Spleen (tissue), 11 donors: Measurements from ENCODE around the gene SHANK3. TPM values are rescaled to one million over a fixed set of nuclear protein-coding genes. Genes with fewer than 3 reads are reported as not detected.

ENCODE experiments used
- DNase-seq: peaks from one replicate; pipeline ENCODE4 v3.0.0-alpha.2; 2020
- H3K27ac ChIP-seq, 8 donors: fragments of 200-600 bp; sonication (generic) in 7 of 8; 1 replicate in 4 of 8; 2 replicates in 4 of 8; pipeline versions ENCODE4 v1.5.0 to v1.8.0; 2016 to 2021; ENCODE audit warnings: inconsistent platforms in 4 of 8, mild to moderate bottlenecking in 4 of 8, moderate library complexity in 1 of 8
- H3K27me3 ChIP-seq, 7 donors: fragments of 200-600 bp; sonication (generic) in 6 of 7; replicated peaks in 1 of 7; 1 replicate in 4 of 7; 2 replicates in 3 of 7; pipeline versions ENCODE4 v1.5.0 to v1.8.0; 2016 to 2021; ENCODE audit warnings: inconsistent platforms in 3 of 7, mild to moderate bottlenecking in 1 of 7
- H3K36me3 ChIP-seq, 6 donors: fragments of 200-600 bp; sonication (generic) in 5 of 6; 1 replicate in 4 of 6; 2 replicates in 2 of 6; pipeline versions ENCODE4 v1.5.0 to v1.8.0; 2016 to 2021; ENCODE audit warnings: inconsistent platforms in 2 of 6
- H3K4me1 ChIP-seq, 6 donors: fragments of 200-600 bp; sonication (generic) in 5 of 6; 1 replicate in 3 of 6; 2 replicates in 3 of 6; pipeline versions ENCODE4 v1.5.0 to v1.8.0; 2016 to 2021; ENCODE audit warnings: inconsistent platforms in 3 of 6
- H3K4me3 ChIP-seq, 8 donors: fragments of 200-600 bp; sonication (generic) in 7 of 8; 1 replicate in 4 of 8; 2 replicates in 4 of 8; pipeline versions ENCODE4 v1.5.0 to v1.8.0; 2016 to 2021; ENCODE audit warnings: inconsistent platforms in 4 of 8, mild to moderate bottlenecking in 4 of 8, moderate library complexity in 2 of 8
- H3K9me3 ChIP-seq, 8 donors: fragments of 200-600 bp; sonication (generic) in 7 of 8; 1 replicate in 4 of 8; 2 replicates in 4 of 8; pipeline versions ENCODE4 v1.5.0 to v1.8.0; 2016 to 2021; ENCODE audit warnings: inconsistent platforms in 4 of 8
- CTCF ChIP-seq, 11 experiments: fragments of 200-600 bp in 7 of 11; fragments of 450-650 bp in 4 of 11; sonication (generic) in 4 of 11; IDR thresholded peaks in 8 of 11; conservative IDR thresholded peaks in 3 of 11; 1 replicate in 7 of 11; 2 replicates in 4 of 11; pipeline versions ENCODE4 v1.4.0 to v1.8.0; 2016 to 2021; ENCODE audit warnings: antibody characterized with exemption in 11 of 11, inconsistent platforms in 4 of 11, mild to moderate bottlenecking in 1 of 11
- POLR2A ChIP-seq, 3 donors: fragments of 450-650 bp; IDR thresholded peaks; one replicate each; pipeline ENCODE4 v1.5.1; 2017; ENCODE audit warnings: antibody characterized with exemption in 3 of 3, mild to moderate bottlenecking in 1 of 3
- POLR2AphosphoS5 ChIP-seq, 3 donors: sonication (generic); formaldehyde crosslinking; IDR thresholded peaks; one replicate each; pipeline ENCODE4 v1.5.1; 2017; ENCODE audit warnings: antibody characterized with exemption in 3 of 3
- WGBS, 5 donors: extraction: QIAGEN DNeasy Blood & Tissue Kit in 3 of 5; methylation state at CpG; one replicate each; pipeline versions ENCODE4 v1.1.5 to v1.1.7; 2013 to 2018; 5-methylcytosine and 5-hydroxymethylcytosine counted together
- intact Hi-C: fragments of 100-400 bp; cut with DNase I; formaldehyde crosslinking; loops from one replicate; pipeline ENCODE4 v1.15.0; 2023; ENCODE audit warnings: low total_unique reads
- polyA plus RNA-seq, 3 donors: library from polyadenylated mRNA; stranded (reverse); fragments of 200-250 nt; gene quantifications; one replicate each; pipeline ENCODE4 v1.2.1, GENCODE V29; 2013
- total RNA-seq, 7 donors: library from RNA; depleted of rRNA in 3 of 7; stranded (reverse); fragments of >200 nt in 3 of 7; fragmentation: NEBNext Ultra II Directional in 4 of 7; extraction: Animal tissue kit (Norgen Biotek cat#: 25700) in 4 of 7; gene quantifications; one replicate each; pipeline versions ENCODE4 v1.1.0 to v1.2.1, GENCODE V29; 2016 to 2021
- donor health status: healthy with polysubstance abuse.
- donor health status: DM: no; HTN: no; CAD: no; lungs with moderate emphysema.
- donor health status: DM: no; HTN: no; CAD: no.
- donor health status: Bipolar disorder and iron deficiency.
- donor health status: healthy.
- donor health status: DM: no; HTN: no; CAD: no.
- donor health status: DM: yes; HTN: yes; CAD: no.

SHANK3 gene
- total and polyA plus RNA-seq, 10 donors = 9.9 to 264 (median 86.3) TPM

GRCh38 chr22:50625568-50626313, 46.9 kb upstream of the SHANK3 start:
- no peaks in the 10 kb centered on the region for H3K27me3 ChIP-seq
- peak overlapping the region in 1 of 8 donors; percentile 92 for H3K27ac ChIP-seq
- H3K4me1 ChIP-seq = peaks cover 24 to 74% (median 52%) of the 10 kb centered on the region in 6 donors
- no peak overlapping the region for H3K4me3 ChIP-seq
- intact Hi-C loops = no loop called here
- TF ChIP-seq POLR2A (IDR thresholded peaks at IDR 0.05) = no peak
- peak in 2 of 3 donors; percentile 32 to 38 for TF ChIP-seq POLR2AphosphoS5 (IDR thresholded peaks at IDR 0.05)
- peak in 5 of 11 experiments; percentile 14 to 32 (median 29) for TF ChIP-seq CTCF (IDR thresholded peaks at IDR 0.05 in 8 of 11, conservative IDR thresholded peaks at IDR 0.05 in 3 of 11)
- peaks cover 0 to 28% (median 15%) of the 10 kb centered on the region in 6 donors for H3K36me3 ChIP-seq
- DNase-seq = peak; percentile 80
- H3K9me3 ChIP-seq = no peaks in the 10 kb centered on the region
- 71 to 90% (median 85%) methylated on average over 24 to 27 of the region's 27 CpGs for WGBS, 5 donors

DNA sequence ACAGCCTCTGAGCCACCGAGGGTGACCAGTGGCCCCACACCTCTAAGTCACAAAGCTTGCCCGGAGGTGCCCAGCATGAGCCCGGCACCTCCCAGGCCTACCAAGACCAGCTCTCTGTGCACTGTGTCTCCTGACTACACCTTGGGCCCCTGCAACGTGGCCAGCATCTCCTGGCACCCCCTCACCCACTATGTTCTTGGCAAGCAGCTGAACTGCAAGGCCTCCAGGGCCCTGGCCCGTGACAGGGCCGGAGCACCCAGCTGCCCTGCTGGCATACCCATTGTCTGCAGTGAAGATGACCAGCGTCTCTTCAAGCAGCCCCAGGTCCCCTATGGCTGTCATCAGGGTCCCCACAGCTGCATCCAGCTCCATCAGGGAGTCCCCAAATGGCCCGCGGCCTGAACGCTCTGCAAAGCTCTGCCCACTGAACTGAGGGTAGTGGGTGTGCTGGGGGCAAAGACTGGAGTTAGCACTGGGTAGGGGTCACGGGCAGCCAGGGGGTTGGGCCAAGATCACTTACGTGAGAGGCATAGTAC, 46.2 kb upstream of the SHANK3 start:
- H3K27ac ChIP-seq = peak overlapping the region in 2 of 8 donors; percentile 92
- H3K27me3 ChIP-seq = no peaks in the 10 kb centered on the region
- H3K4me3 ChIP-seq = peak overlapping the region in 1 of 8 donors; percentile 90
- H3K9me3 ChIP-seq = no peaks in the 10 kb centered on the region
- H3K4me1 ChIP-seq = peaks cover 17 to 68% (median 45%) of the 10 kb centered on the region in 6 donors
- WGBS, 5 donors = 78 to 93% (median 85%) methylated on average over 8 to 12 of the region's 12 CpGs
- intact Hi-C loops = no loop called here
- TF ChIP-seq POLR2A (IDR thresholded peaks at IDR 0.05) = no peak
- peak; percentile 75 for DNase-seq
- H3K36me3 ChIP-seq = peaks cover 0 to 28% (median 15%) of the 10 kb centered on the region in 6 donors

DNA sequence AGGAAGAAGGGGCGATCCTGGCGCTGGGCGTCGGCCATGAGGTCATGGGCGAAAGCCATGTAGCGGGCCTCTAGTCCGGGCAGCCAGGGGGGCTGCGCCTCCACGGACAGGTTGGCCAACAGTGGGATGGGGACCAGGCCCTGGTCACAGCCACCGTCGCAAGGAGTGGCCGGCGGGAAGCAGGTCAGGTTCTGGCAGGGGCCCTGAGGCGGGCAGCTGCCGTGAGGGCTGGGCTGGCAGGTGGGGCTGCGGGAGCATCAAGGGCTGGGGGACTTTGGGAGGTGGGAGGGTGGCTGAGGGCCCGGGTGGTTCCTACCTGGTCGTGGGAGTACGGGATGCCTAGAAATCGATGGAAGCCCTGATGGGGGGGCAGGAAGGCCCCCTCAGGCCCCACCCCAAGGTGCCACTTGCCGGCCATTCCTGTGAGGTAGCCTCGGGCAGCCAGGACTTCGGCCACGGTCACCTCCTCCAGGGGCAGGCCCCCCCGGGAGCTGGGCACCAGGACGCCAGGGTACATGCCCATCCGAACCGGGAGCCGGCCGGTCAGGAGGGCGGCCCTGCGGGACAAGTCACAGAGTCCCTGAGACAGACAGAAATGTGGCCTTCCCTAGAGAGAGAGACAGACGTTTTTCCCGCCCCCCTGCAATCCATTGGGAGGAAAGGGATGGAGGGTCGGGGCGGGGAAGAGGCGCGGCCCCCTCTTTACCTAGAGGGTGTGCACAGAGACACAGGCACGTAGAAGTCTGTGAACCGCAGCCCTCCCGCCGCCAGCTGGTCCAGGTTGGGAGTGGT, 45.6 kb upstream of the SHANK3 start:
- intact Hi-C loops = no loop called here
- Histone ChIP-seq H3K4me1 (peaks cover 11 to 61% (median 39%) of the 10 kb centered on the region in 6 donors), H3K27ac (peak overlapping the region; percentile 79 to 92 (median 88)), H3K36me3 (peaks cover 0 to 28% (median 15%) of the 10 kb centered on the region in 6 donors), H3K4me3 (peak overlapping the region; percentile 61 to 90 (median 66)), H3K27me3 (no peaks in the 10 kb centered on the region), H3K9me3 (no peaks in the 10 kb centered on the region)
- peak; percentile 89 for DNase-seq
- TF ChIP-seq CTCF (IDR thresholded peaks at IDR 0.05 in 8 of 11, conservative IDR thresholded peaks at IDR 0.05 in 3 of 11) (no peak), POLR2A (IDR thresholded peaks at IDR 0.05) (no peak), POLR2AphosphoS5 (IDR thresholded peaks at IDR 0.05) (no peak)
- 77 to 84% (median 78%) methylated on average over 29 to 42 of the region's 42 CpGs for WGBS, 5 donors

GRCh38 chr22:50627642-50628542, 44.7 kb upstream of the SHANK3 start, which contains the start of gene ARSA:
Gene ARSA (minus strand): TSS chr22:50628152. CDS start chr22:50627779, 373 bp downstream.
- Histone ChIP-seq H3K9me3 (no peaks in the 10 kb centered on the region), H3K36me3 (peaks cover 0 to 28% (median 15%) of the 10 kb centered on the region in 6 donors), H3K4me1 (peaks cover 11 to 53% (median 31%) of the 10 kb centered on the region in 6 donors), H3K27ac (peak within 1 kb of the TSS; percentile 79 to 92 (median 88)), H3K27me3 (no peaks in the 10 kb centered on the region), H3K4me3 (peak within 1 kb of the TSS; percentile 63 to 90 (median 66))
- peak; percentile 96 for DNase-seq
- WGBS, 5 donors = 2 to 14% (median 4%) methylated on average over 39 to 88 of the region's 88 CpGs
- intact Hi-C loops = no loop called here
- peak in 9 of 11 experiments; percentile 16 to 56 (median 42) for TF ChIP-seq CTCF (IDR thresholded peaks at IDR 0.05 in 8 of 11, conservative IDR thresholded peaks at IDR 0.05 in 3 of 11)
- TF ChIP-seq POLR2AphosphoS5 (IDR thresholded peaks at IDR 0.05) = peak; percentile 83 to 94 (median 90)
- peak in 1 of 3 donors; percentile 55 for TF ChIP-seq POLR2A (IDR thresholded peaks at IDR 0.05)
